Measurements from ENCODE around the gene FRAS1. TPM values are rescaled to one million over a fixed set of nuclear protein-coding genes. Genes with fewer than 3 reads are reported as not detected.

FRAS1 gene
- total and polyA plus RNA-seq, 2 of the 8 experiments (the other 6 are each of a cell fraction or from before 2014, with no cell fraction given) = 38.5 to 109 TPM

DNA sequence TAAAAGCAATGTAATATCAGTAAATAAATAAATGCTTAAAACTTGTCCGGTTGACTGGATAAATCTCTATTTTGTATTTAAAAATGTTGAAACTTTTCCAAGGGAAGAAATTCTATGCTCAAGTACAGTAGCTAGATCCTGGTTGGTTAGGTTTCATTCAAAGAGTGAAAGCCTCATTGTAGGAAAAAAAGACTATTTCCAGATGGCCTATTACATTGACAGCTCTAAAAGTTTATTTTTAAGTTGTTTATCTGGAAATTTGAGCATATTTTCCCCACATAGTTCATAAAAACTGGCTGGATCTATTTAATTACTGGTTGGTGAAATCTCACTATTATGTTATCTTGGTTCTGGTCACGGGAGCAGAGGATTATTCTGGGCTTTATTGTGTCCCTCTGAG lies 38.0 kb downstream of the FRAS1 start (continued):
- TF ChIP-seq, protein P1, sequence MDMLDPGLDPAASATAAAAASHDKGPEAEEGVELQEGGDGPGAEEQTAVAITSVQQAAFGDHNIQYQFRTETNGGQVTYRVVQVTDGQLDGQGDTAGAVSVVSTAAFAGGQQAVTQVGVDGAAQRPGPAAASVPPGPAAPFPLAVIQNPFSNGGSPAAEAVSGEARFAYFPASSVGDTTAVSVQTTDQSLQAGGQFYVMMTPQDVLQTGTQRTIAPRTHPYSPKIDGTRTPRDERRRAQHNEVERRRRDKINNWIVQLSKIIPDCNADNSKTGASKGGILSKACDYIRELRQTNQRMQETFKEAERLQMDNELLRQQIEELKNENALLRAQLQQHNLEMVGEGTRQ (IDR thresholded peaks at IDR 0.05; ENCODE audit: low read length) = no peak
- TF ChIP-seq EP300 (IDR thresholded peaks at IDR 0.05; ENCODE audit: borderline replicate concordance in 1 of 2, low read depth in 2 of 2, low read length in 2 of 2) = no peak

Data from H1 (cell line).